ENCODE data around the gene EPHB4. TPM values are rescaled to one million over a fixed set of nuclear protein-coding genes. Genes with fewer than 3 reads are reported as not detected.
"Not testable (repeated sequence)": the region's sequence is repeated elsewhere in the genome, so short reads cannot be mapped to it uniquely, and the experiment has no call there.

Gene EPHB4
- total and polyA plus RNA-seq, 2 of the 4 experiments (the other 2 are of a cell fraction) = 34.5 to 36.4 TPM

DNA sequence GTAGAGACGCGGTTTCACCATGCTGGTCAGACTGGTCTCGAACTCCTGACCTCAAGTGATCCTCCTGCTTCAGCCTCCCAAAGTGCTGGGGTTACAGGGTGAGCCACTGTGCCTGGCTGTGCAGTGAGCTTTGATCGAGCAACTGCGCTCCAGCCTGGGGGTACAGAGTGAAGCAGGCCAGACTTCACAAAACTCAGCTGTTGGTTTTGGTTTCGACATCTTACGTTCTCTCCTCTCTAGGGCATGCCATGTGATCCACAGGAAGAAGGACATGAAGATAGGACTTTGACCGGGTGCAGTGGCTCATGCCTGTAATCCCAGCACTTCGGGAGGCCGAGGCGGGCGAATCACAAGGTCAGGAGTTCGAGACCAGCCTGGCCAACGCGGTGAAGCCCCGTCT is 10.8 kb downstream of the EPHB4 start:
- CTCF ChIA-PET = interaction anchor here (0.7 kb wide), 1 partner anchor 16 kb away, joined by 7 read pairs; no protein-coding TSS in a partner anchor
- peaks cover 75% of the 10 kb centered on the region for H3K36me3 ChIP-seq (ENCODE audit: control insufficient read depth, insufficient read depth, low read length)
- H2AK5ac ChIP-seq (ENCODE audit: low read depth, low read length); H4K5ac ChIP-seq (ENCODE audit: low read depth, low read length); H2BK120ac ChIP-seq (ENCODE audit: low read depth, low read length); H3K27me3 ChIP-seq (ENCODE audit: control insufficient read depth, insufficient read depth, low read length); DNase-seq; dilution Hi-C loops (cut with HindIII; ENCODE audit: low sequenced_read_pairs, unreplicated experiment); H3K4me3 ChIP-seq (ENCODE audit: insufficient read depth, low read depth, low read length); H3K56ac ChIP-seq (ENCODE audit: extremely low read depth, insufficient read depth, low read length); H3K14ac ChIP-seq (replicated peaks; ENCODE audit: low read depth, low read length); in situ Hi-C loops (cut with MboI; ENCODE audit: low sequenced_read_pairs); H3K4me2 ChIP-seq (ENCODE audit: low read depth, low read length); ATAC-seq (ENCODE audit: low read depth); H4K20me1 ChIP-seq (ENCODE audit: insufficient read depth, low read length); H4K8ac ChIP-seq (ENCODE audit: low read depth in 2 of 2, low read length in 2 of 2); H2BK5ac ChIP-seq (ENCODE audit: low read depth, low read length, poor library complexity, severe bottlenecking); POLR2A ChIA-PET (ENCODE audit: unreplicated experiment); H4K91ac ChIP-seq (ENCODE audit: insufficient read depth, low read depth, low read length); H3K18ac ChIP-seq (ENCODE audit: low read depth, low read length); H2AFZ ChIP-seq (replicated peaks; ENCODE audit: low read length, poor library complexity); BruUV-seq (replicated peaks); H3K23ac ChIP-seq (ENCODE audit: low read depth, low read length); H3K9me3 ChIP-seq (ENCODE audit: control insufficient read depth, insufficient read depth, low read length); H2AK9ac ChIP-seq (replicated peaks; ENCODE audit: low read depth, low read length, poor library complexity); H3K9me1 ChIP-seq (ENCODE audit: insufficient read depth, low read length); H3K4ac ChIP-seq (ENCODE audit: low read depth, low read length); intact Hi-C loops (cut with micrococcal nuclease); H2BK20ac ChIP-seq (ENCODE audit: low read depth, low read length); H3K4me1 ChIP-seq (ENCODE audit: control insufficient read depth, insufficient read depth, low read length); H3K9ac ChIP-seq (ENCODE audit: low read depth, low read length); H3K27ac ChIP-seq (ENCODE audit: insufficient read depth, low read length); H2BK15ac ChIP-seq (ENCODE audit: low read depth, low read length): not testable (repeated sequence)
- WGBS, 2 experiments (ENCODE audit: extremely low coverage in 2 of 2, insufficient read length in 1 of 2) = 98% methylated on average over 7 of the region's 16 CpGs; no CpG with 5 or more reads in 1 of the 2 experiments
- H3K79me1 ChIP-seq (ENCODE audit: low read depth in 1 of 2, low read length in 2 of 2) = peaks cover 3 to 13% of the 10 kb centered on the region in 2 experiments; a peak in 3 of 4 replicates

Measured in IMR-90 (cell line).